ENCODE data around the gene OBSCN.

OBSCN gene

GRCh38 chr1:228374711-228375577, 167.1 kb downstream of the OBSCN start:
- H3K4me3 ChIP-seq (ENCODE audit: low read depth, low read length), result no peak overlapping the region
- DNase-seq (ENCODE audit: low read depth), result no peak
- TF ChIP-seq CTCF (IDR thresholded peaks at IDR 0.05; ENCODE audit: insufficient read depth, low read depth, low read length, missing control alignments), result no peak

GRCh38 chr1:228375578-228376261, 167.9 kb downstream of the OBSCN start:
- DNase-seq (ENCODE audit: low read depth), result no peak
- no peak for TF ChIP-seq CTCF (IDR thresholded peaks at IDR 0.05; ENCODE audit: insufficient read depth, low read depth, low read length, missing control alignments)
- H3K4me3 ChIP-seq (ENCODE audit: low read depth, low read length), result no peak overlapping the region

- no peak for TF ChIP-seq CTCF (IDR thresholded peaks at IDR 0.05; ENCODE audit: insufficient read depth, low read depth, low read length, missing control alignments)
- no peak overlapping the region for H3K4me3 ChIP-seq (ENCODE audit: low read depth, low read length)
- no peak for DNase-seq (ENCODE audit: low read depth)
Observed at GRCh38 chr1:228376262-228376628, 168.4 kb downstream of the OBSCN start.

GRCh38 chr1:228376651-228377631, 169.1 kb downstream of the OBSCN start:
- no peak overlapping the region for H3K4me3 ChIP-seq (ENCODE audit: low read depth, low read length)
- DNase-seq (ENCODE audit: low read depth), result no peak
- TF ChIP-seq CTCF (IDR thresholded peaks at IDR 0.05; ENCODE audit: insufficient read depth, low read depth, low read length, missing control alignments), result no peak

GRCh38 chr1:228377664-228378089, 169.8 kb downstream of the OBSCN start:
- TF ChIP-seq CTCF (IDR thresholded peaks at IDR 0.05; ENCODE audit: insufficient read depth, low read depth, low read length, missing control alignments), result no peak
- no peak overlapping the region for H3K4me3 ChIP-seq (ENCODE audit: low read depth, low read length)

GRCh38 chr1:228378090-228378872, 170.4 kb downstream of the OBSCN start:
- DNase-seq (ENCODE audit: low read depth), result no peak
- peak; percentile 18 for TF ChIP-seq CTCF (IDR thresholded peaks at IDR 0.05; ENCODE audit: insufficient read depth, low read depth, low read length, missing control alignments)
- no peak overlapping the region for H3K4me3 ChIP-seq (ENCODE audit: low read depth, low read length)

More at GRCh38 chr1:228377664-228378089, 169.8 kb downstream of the OBSCN start:
- DNase-seq (ENCODE audit: low read depth), result no peak

All from GM12865 (cell line).